Stimulated activated CD4-positive, alpha-beta T cell treated with anti-CD3 and anti-CD28 coated beads, Interleukin-15, amount 100 ng/mL, for 48 hours (primary cell): ENCODE data around the gene NLGN1.

Experiments
- DNase-seq, 2 donors: peaks; one replicate each; pipeline ENCODE4 v3.0.0-alpha.2; 2020; ENCODE audit warnings: low read depth in 2 of 2

NLGN1 gene

GRCh38 chr3:174332391-174332790, 934.8 kb downstream of the NLGN1 start:
- DNase-seq = no peak

- DNase-seq = no peak
These were observed 936.1 kb downstream of the NLGN1 start for GRCh38 chr3:174333640-174334039.

- no peak for DNase-seq
These were observed 936.6 kb downstream of the NLGN1 start for GRCh38 chr3:174334111-174334510.

- DNase-seq = no peak
These were observed 937.8 kb downstream of the NLGN1 start for GRCh38 chr3:174335324-174335723.

GRCh38 chr3:174335910-174336309, 938.4 kb downstream of the NLGN1 start:
- DNase-seq = no peak
